Measurements from ENCODE around the gene CEP55. TPM values are rescaled to one million over a fixed set of nuclear protein-coding genes. Genes with fewer than 3 reads are reported as not detected.
A peak's percentile ranks its signal among the peaks of the same experiment; 100 is the strongest.

Gene CEP55
- 67.9 and 68.5 TPM in 2 replicates for total RNA-seq (2021)
- Bru-seq, nascent RNA: percentile 88 among the genes with signal in this experiment
- percentile 84 among the genes with signal in this experiment for BruChase-seq, experiment 1, labeled RNA remaining after a 2-hour chase
- BruChase-seq, experiment 2, labeled RNA remaining after a 6-hour chase: percentile 88 among the genes with signal in this experiment
- long read RNA-seq, transcript CEP55-201 (9 exons, 2,638 nt): major isoform, 94 of 142 reads
- long read RNA-seq, partial matches to known transcripts: 12 of 142 reads
- long read RNA-seq, other reads (novel, unspliced or antisense): 36 of 142 reads

- intact Hi-C loops (cut with micrococcal nuclease; ENCODE audit: unreplicated experiment): no loop called here
- ChIA-PET CTCF (interaction anchor here (1.3 kb wide), 1 partner anchor 120 kb away, joined by 3 read pairs; no protein-coding TSS in a partner anchor), POLR2A (ENCODE audit: low non-redundant PET) (no interaction called here)
- Histone ChIP-seq H3K27me3 (replicated peaks; ENCODE audit: insufficient read depth, low read depth, low read length, poor library complexity) (no peaks in the 10 kb centered on the region), H3K4me3 (ENCODE audit: low read depth, low read length, poor library complexity, severe bottlenecking) (peak within 1 kb of the TSS; percentile 76), H3K4me1 (ENCODE audit: insufficient read depth, low read length, poor library complexity, severe bottlenecking) (peaks cover 5% of the 10 kb centered on the region), H3K36me3 (ENCODE audit: insufficient read depth, low read length, poor library complexity, severe bottlenecking) (peaks cover 15% of the 10 kb centered on the region), H3K9me3 (ENCODE audit: low read depth, low read length, poor library complexity, severe bottlenecking) (no peaks in the 10 kb centered on the region), H3K27ac (ENCODE audit: low read depth, low read length, poor library complexity, severe bottlenecking) (peak within 1 kb of the TSS; percentile 80)
- DNase-seq (ENCODE audit: low spot score): peak; percentile 97
- no TSS peak for BruUV-seq (replicated peaks)
- TF ChIP-seq EZH2 (IDR thresholded peaks at IDR 0.05; ENCODE audit: borderline replicate concordance, low read depth, low read length, poor library complexity, severe bottlenecking) (no peak), CTCF (conservative IDR thresholded peaks at IDR 0.05; ENCODE audit: low read depth, low read length) (no peak)
Observed at GRCh38 chr10:93496322-93497041, at the start of gene CEP55. Gene CEP55, plus strand, starts transcription at chr10:93496612. Its CDS starts 3,440 bp downstream, at chr10:93500052.

- TF ChIP-seq CTCF (conservative IDR thresholded peaks at IDR 0.05; ENCODE audit: low read depth, low read length) (no peak), EZH2 (IDR thresholded peaks at IDR 0.05; ENCODE audit: borderline replicate concordance, low read depth, low read length, poor library complexity, severe bottlenecking) (no peak)
- H3K27ac ChIP-seq (ENCODE audit: low read depth, low read length, poor library complexity, severe bottlenecking): no peak overlapping the region
- no peak for DNase-seq (ENCODE audit: low spot score)
- ChIA-PET POLR2A (ENCODE audit: low non-redundant PET) (no interaction called here), CTCF (no interaction called here)
- no peak overlapping the region for H3K4me3 ChIP-seq (ENCODE audit: low read depth, low read length, poor library complexity, severe bottlenecking)
- intact Hi-C loops (cut with micrococcal nuclease; ENCODE audit: unreplicated experiment): no loop called here
- peaks cover 14% of the 10 kb centered on the region for H3K4me1 ChIP-seq (ENCODE audit: insufficient read depth, low read length, poor library complexity, severe bottlenecking)
- no peaks in the 10 kb centered on the region for H3K36me3 ChIP-seq (ENCODE audit: insufficient read depth, low read length, poor library complexity, severe bottlenecking)
- H3K9me3 ChIP-seq (ENCODE audit: low read depth, low read length, poor library complexity, severe bottlenecking): no peaks in the 10 kb centered on the region
- BruUV-seq (replicated peaks): no TSS peak
- H3K27me3 ChIP-seq (replicated peaks; ENCODE audit: insufficient read depth, low read depth, low read length, poor library complexity): no peaks in the 10 kb centered on the region
Observed at GRCh38 chr10:93447019-93447418, 49.4 kb upstream of the CEP55 start.

- H3K9me3 ChIP-seq (ENCODE audit: low read depth, low read length, poor library complexity, severe bottlenecking): no peaks in the 10 kb centered on the region
- no peak for DNase-seq (ENCODE audit: low spot score)
- ChIA-PET POLR2A (ENCODE audit: low non-redundant PET) (no interaction called here), CTCF (no interaction called here)
- H3K4me3 ChIP-seq (ENCODE audit: low read depth, low read length, poor library complexity, severe bottlenecking): no peak overlapping the region
- intact Hi-C loops (cut with micrococcal nuclease; ENCODE audit: unreplicated experiment): no loop called here
- TF ChIP-seq EZH2 (IDR thresholded peaks at IDR 0.05; ENCODE audit: borderline replicate concordance, low read depth, low read length, poor library complexity, severe bottlenecking) (no peak), CTCF (conservative IDR thresholded peaks at IDR 0.05; ENCODE audit: low read depth, low read length) (no peak)
- H3K36me3 ChIP-seq (ENCODE audit: insufficient read depth, low read length, poor library complexity, severe bottlenecking): no peaks in the 10 kb centered on the region
- no peaks in the 10 kb centered on the region for H3K27me3 ChIP-seq (replicated peaks; ENCODE audit: insufficient read depth, low read depth, low read length, poor library complexity)
- H3K27ac ChIP-seq (ENCODE audit: low read depth, low read length, poor library complexity, severe bottlenecking): no peak overlapping the region
- H3K4me1 ChIP-seq (ENCODE audit: insufficient read depth, low read length, poor library complexity, severe bottlenecking): peaks cover 4% of the 10 kb centered on the region
- BruUV-seq (replicated peaks): no TSS peak
Observed at GRCh38 chr10:93447970-93448369, 48.4 kb upstream of the CEP55 start.
